HG02588 (cell line): ENCODE data around the gene DPH5.
"Not testable (repeated sequence)": the region's sequence is repeated elsewhere in the genome, so short reads cannot be mapped to it uniquely, and the experiment has no call there.

ENCODE experiments used
- ATAC-seq: cut with Tn5 transposase; IDR thresholded peaks from one replicate; pipeline ENCODE4 v1.9.1; 2021; ENCODE audit warnings: mild to moderate bottlenecking, moderate library complexity; ENCODE audit not compliant: unreplicated experiment

DPH5 gene

DNA sequence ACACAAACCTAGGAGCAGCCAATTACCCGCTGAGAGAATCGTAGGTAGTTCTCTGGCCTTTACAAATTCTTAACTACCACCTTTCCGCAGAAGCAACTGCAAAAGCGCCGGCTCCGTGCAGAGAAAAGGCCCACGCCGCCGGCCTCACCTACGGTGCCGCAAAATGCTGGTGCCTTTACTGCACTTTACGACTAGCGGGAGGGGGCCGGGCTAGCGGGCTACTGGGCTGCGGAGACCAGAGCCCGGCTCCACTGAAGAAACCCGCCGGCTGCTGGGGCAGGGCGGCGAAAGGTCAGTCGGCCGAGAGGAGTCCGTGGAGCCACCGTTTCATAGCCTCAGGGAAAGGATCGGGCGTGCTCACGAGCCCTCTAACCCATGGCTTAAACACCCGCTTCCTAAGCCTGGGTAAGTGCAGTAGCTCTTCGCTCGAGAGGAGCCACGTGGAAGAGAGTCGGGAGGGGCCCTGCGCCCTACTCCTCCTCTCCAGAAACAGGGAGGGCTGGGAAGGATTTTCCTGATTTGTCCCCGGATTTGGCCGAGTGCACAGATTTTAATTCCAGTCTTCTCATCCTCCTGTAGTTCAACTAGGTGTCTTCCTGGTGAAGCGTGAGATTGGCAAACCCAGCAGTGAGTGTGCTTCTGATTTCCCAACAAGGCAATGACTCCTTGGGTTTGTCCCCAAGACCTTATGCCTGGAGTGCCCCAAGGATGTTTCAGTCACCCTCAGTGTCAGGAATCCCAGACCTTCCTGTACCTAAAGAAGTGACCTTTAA lies at the start of gene DPH5:
TSS of gene DPH5 (minus strand) at position 128 of the 773 bp plus-strand sequence. CDS start 341 bp downstream, outside the sequence.
- peak; percentile 83 for ATAC-seq

GRCh38 chr1:101073836-101074235 lies 48.3 kb upstream of the DPH5 start:
- ATAC-seq, result no peak

DNA sequence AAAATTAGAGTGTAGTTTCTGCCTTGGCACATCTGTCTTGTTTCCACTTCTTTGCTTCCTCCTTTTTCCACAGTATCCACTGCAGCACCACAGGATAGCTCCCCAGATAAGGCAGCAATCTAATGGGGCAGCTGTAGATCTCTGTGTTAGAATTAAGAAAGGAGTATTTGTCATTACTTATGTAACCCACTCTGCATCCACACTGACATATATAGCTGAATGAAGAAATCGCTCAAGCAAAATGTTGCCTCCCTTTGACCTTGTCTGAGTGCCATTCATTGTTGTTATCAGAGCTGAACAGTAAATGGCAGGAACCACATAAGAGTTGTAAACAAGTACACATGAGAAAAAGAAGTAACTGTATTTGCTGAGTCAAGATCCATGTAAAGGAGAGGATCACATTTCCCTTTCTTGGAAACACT lies 45.9 kb upstream of the DPH5 start:
- no peak for ATAC-seq

GRCh38 chr1:101069158-101069557 lies 43.6 kb upstream of the DPH5 start:
- ATAC-seq, result no peak

DNA sequence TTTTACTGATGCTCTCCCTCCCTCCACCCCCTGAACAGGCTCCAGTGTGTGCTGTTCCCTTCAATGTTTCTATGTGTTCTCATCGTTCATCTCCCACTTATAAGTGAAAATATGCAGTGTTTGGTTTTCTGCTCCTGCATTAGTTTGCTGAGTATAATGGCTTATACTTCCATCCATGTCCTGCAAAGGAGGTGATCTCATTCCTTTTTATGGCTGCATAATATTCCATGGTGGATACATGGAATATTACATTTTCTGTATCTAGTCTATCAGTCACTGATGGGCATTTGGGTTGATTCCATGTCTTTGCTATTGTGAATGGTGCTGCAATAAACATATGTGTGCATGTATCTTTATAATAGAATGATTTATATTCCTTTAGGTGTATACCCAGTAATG lies 41.4 kb upstream of the DPH5 start:
- ATAC-seq, result not testable (repeated sequence)

GRCh38 chr1:101066260-101066936 lies 40.8 kb upstream of the DPH5 start:
- no peak for ATAC-seq

DNA sequence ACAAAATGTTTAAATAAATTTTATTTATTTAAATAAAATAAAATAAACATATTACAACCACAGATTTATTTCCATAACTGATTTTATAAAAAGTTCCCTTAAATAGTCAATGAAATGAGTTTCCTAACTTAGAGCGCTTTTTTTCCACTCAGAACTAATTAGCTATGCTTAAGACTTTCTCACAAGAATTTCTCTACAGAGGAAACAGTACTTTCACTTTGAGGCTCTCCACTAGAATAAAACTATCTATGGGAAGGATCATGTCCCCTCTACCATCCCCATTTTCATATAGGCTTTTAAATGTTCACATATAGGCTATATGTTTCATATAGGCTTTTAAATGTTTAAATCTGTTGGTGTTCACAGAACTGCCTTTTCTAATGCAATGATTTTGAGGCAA lies 40.0 kb upstream of the DPH5 start:
- ATAC-seq, result no peak

- ATAC-seq, result no peak
Measured at GRCh38 chr1:101064697-101065096, 39.1 kb upstream of the DPH5 start.

DNA sequence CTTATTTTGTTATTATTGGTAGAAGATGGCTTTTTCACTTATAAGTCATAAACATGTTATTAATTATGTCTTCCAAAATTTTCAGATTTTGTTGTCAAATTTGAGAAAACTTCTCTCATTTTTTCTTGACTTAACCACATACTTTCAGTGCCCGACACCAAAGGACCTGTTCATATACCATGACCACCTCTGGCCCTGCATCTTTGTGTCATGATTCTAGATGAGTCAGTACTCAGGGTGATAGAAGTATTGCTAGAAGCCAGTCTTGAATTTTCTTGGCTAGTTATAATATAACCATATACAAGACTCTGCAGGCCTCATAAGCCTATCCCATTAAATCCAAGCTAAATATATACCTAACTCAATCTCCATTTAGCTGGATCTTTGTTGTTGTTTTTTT lies 35.4 kb upstream of the DPH5 start:
- no peak for ATAC-seq

DNA sequence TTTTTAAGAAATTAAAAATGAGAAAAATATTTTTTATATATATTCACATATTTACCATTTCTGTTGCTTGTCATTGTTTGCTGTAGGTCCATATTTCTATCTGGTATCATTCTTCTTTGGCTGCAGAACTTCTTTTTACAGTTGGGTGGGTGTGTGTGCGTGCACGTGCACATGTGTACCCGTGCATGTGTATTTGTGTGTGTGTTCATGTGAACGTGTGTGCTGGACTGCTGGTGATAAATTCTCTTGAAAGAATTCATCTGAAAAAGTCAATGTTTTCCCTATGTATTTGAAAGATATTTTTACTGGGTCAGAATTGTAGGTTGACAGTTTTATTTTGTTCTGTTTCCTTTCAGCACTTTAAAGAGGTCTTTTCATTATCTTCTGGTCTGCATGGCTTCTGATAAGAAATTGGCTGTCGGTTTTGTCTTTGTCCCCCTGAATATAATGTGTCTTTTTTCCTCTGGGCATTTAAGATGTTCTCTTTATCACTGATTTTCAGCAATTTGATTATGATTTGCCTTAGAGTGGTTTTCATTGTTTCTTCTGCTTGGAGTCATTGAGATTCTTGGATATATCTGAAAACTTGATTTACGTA lies 34.5 kb upstream of the DPH5 start:
- ATAC-seq, result no peak

- ATAC-seq, result no peak
Measured at GRCh38 chr1:101055623-101056022, 30.0 kb upstream of the DPH5 start.

- peak; percentile 98 for ATAC-seq
Measured at GRCh38 chr1:101051688-101052638, 26.4 kb upstream of the DPH5 start.

- ATAC-seq, result no peak
Measured at GRCh38 chr1:101050869-101051268, 25.3 kb upstream of the DPH5 start.

DNA sequence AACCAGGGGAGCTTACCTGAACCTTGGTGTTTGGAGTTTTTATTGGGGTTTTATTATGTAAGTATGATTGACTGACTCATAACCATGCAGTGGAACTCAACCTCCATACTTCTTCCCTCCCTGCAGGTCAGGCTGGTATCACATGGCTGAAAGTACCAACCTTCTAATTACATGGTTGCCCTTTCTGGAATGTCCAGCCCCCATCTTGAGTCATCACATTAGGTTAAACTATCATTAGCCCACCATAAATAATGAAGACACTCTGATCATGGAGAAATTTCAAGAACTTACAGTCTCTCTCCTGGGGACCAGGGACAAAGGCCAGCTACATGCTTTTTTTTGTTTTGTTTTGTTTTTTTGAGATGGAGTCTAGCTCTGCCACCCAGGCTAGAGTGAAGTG lies 19.2 kb upstream of the DPH5 start:
- ATAC-seq, result no peak

- no peak for ATAC-seq
Measured at GRCh38 chr1:101044259-101044658, 18.7 kb upstream of the DPH5 start.

DNA sequence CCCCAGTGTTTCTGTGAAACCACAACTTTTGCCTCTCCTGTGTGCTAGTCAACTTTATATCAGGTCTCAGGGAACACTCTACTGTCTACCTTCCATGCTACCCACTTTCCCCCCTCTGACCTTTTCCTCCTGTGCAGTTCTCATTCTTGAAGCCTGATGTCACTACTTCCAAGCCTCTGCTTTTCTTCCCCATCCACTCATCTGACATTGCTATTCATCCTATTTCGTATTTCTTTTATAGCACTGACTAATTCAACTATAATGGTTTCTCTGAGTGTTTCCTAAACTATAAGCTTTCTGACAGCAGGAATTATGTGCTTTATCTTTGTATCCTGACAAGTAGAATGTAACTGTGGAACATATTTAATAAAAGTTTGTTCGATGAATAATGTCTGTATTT lies 18.2 kb upstream of the DPH5 start:
- ATAC-seq, result no peak

- ATAC-seq, result no peak
Measured at GRCh38 chr1:101041300-101041699, 15.7 kb upstream of the DPH5 start.

DNA sequence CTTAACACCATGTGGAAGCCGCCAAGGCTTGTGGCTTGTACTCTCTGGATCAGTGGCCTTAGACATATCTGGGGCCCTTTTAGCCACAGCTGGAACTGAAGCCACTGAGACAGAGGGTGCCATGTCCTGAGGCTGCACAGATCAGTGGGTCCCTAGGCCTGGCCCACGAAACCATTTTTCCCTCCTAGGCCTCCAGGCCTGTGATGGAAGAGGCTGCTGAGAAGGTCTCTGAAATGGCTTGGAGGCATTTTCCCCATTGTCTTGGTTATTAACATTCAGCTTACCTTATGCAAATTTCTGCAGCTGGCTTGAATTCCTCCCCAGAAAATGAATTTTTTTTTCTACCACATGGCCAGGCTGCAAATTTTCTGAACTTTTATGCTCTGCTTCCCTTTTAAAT lies 15.1 kb upstream of the DPH5 start:
- ATAC-seq, result no peak

GRCh38 chr1:101039245-101039644 lies 13.7 kb upstream of the DPH5 start:
- no peak for ATAC-seq

DNA sequence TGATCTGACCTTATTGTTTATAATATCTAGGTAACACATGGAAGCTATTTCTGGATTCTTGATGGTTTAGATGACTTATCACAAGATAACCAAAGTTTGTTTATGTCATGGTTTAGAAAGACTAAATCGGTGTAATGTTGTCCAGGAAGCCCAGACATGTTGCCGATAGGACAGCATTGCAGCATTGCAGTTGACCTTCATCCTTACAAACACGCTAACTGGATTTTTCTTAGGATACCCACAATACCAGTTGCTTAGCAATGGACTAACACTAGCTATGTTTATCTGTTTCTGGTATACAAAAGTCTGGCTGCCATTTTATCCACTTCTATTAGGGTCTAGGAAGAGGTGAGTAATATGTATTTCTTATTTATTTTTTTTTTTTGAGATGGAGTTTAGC lies 11.7 kb upstream of the DPH5 start:
- no peak for ATAC-seq

GRCh38 chr1:101033017-101033416 lies 7.4 kb upstream of the DPH5 start:
- no peak for ATAC-seq
